SK-N-SH (cell line): ENCODE data around the gene CELF2. TPM values are rescaled to one million over a fixed set of nuclear protein-coding genes. Genes with fewer than 3 reads are reported as not detected.

Source experiments
- CTCF ChIA-PET: fragments of 300-600, 350-600 bp; formaldehyde crosslinking; extraction: SDS; loops from one replicate; lab custom pipeline; 2021; lab: Yijun Ruan, JAX
- POLR2A ChIA-PET: fragments of 350-600 bp; sonication (Branson Sonifier 250); formaldehyde crosslinking; extraction: SDS; loops from one replicate; lab custom pipeline; 2020; ENCODE audit warnings: antibody characterized with exemption, inconsistent platforms; lab: Yijun Ruan, JAX
- DNase-seq: peaks from one replicate; pipeline ENCODE4 v3.0.0; 2012
- H2AFZ ChIP-seq: fragments of 200-600 bp; sonication (generic); 2 replicates; pipeline ENCODE4 v1.8.1; 2016; ENCODE audit warnings: antibody characterized with exemption, mild to moderate bottlenecking, low read depth
- H3F3A ChIP-seq: fragments of 200-600 bp; sonication (generic); replicated peaks from 2 replicates; pipeline ENCODE3; 2016; ENCODE audit warnings: antibody characterized with exemption, mild to moderate bottlenecking; ENCODE audit not compliant: insufficient read depth
- H3K27ac ChIP-seq, 2 experiments: fragments of 200-500 bp in 1 of 2; fragments of 200-600 bp in 1 of 2; sonication (Bioruptor generic) in 1 of 2; sonication (generic), shearing (Covaris generic) in 1 of 2; 2 replicates each; pipeline versions ENCODE4 v1.5.1 to v1.6.1; 2014 to 2016; ENCODE audit warnings: low read depth in 2 of 2, inconsistent platforms in 1 of 2, low read length in 1 of 2, mild to moderate bottlenecking in 1 of 2, mixed read lengths in 1 of 2
- H3K27me3 ChIP-seq: fragments of 200-600 bp; sonication (generic), shearing (Covaris generic); 2 replicates; pipeline ENCODE4 v1.6.1; 2016; ENCODE audit warnings: mixed run types; ENCODE audit not compliant: insufficient read depth
- H3K36me3 ChIP-seq, 2 experiments: fragments of 200-500 bp in 1 of 2; fragments of 200-600 bp in 1 of 2; sonication (Bioruptor generic) in 1 of 2; sonication (generic) in 1 of 2; replicated peaks in 1 of 2; 2 replicates each; pipeline versions ENCODE3 to v1.5.1; 2014 to 2016; ENCODE audit warnings: low read length in 1 of 2, mild to moderate bottlenecking in 1 of 2; ENCODE audit not compliant: insufficient read depth in 2 of 2, control insufficient read depth in 1 of 2
- H3K4me1 ChIP-seq, 2 experiments: fragments of 200-500 bp in 1 of 2; fragments of 200-600 bp in 1 of 2; sonication (Bioruptor generic) in 1 of 2; sonication (generic), shearing (Covaris generic) in 1 of 2; 2 replicates each; pipeline versions ENCODE4 v1.5.1 to v1.6.1; 2014 to 2016; ENCODE audit warnings: low read depth in 1 of 2, low read length in 1 of 2, mixed run types in 1 of 2; ENCODE audit not compliant: insufficient read depth in 2 of 2, control insufficient read depth in 1 of 2
- H3K4me2 ChIP-seq: fragments of 200-600 bp; sonication (generic), shearing (Covaris generic); 2 replicates; pipeline ENCODE4 v1.6.1; 2017; ENCODE audit warnings: mixed run types
- H3K4me3 ChIP-seq, 2 experiments: fragments of 200-500 bp in 1 of 2; fragments of 200-600 bp in 1 of 2; sonication (Bioruptor generic) in 1 of 2; sonication (generic), shearing (Covaris generic) in 1 of 2; 2 replicates each; pipeline versions ENCODE4 v1.5.1 to v1.8.1; 2014 to 2016; ENCODE audit warnings: low read depth in 2 of 2, inconsistent platforms in 1 of 2, low read length in 1 of 2, mild to moderate bottlenecking in 1 of 2, mixed read lengths in 1 of 2, moderate library complexity in 1 of 2
- H3K79me2 ChIP-seq: fragments of 200-600 bp; sonication (generic); 2 replicates; pipeline ENCODE4 v1.8.1; 2017; ENCODE audit warnings: mild to moderate bottlenecking; ENCODE audit not compliant: insufficient read depth
- H3K9ac ChIP-seq: fragments of 200-600 bp; sonication (generic); 2 replicates; pipeline ENCODE4 v1.6.1; 2017; ENCODE audit warnings: mixed run types
- H3K9me2 ChIP-seq: fragments of 200-600 bp; sonication (generic); 2 replicates; pipeline ENCODE4 v1.6.1; 2017; ENCODE audit warnings: mixed run types
- H3K9me3 ChIP-seq: fragments of 200-600 bp; sonication (generic); 2 replicates; pipeline ENCODE4 v1.6.1; 2017; ENCODE audit warnings: mixed run types, mild to moderate bottlenecking, moderate library complexity
- H4K20me1 ChIP-seq: fragments of 200-600 bp; sonication (generic); 2 replicates; pipeline ENCODE4 v1.6.1; 2017; ENCODE audit warnings: mild to moderate bottlenecking, mixed run types; ENCODE audit not compliant: insufficient read depth
- CHD2 ChIP-seq: fragments of 150-350 bp; IDR thresholded peaks from 2 replicates; pipeline ENCODE4 v1.6.1; 2018; ENCODE audit warnings: low read length; ENCODE audit not compliant: partially characterized antibody
- EP300 ChIP-seq, 2 experiments: IDR thresholded peaks; 2 replicates each; pipeline versions ENCODE4 v1.4.0 to v1.6.1; 2012; ENCODE audit warnings: borderline replicate concordance in 1 of 2, low read depth in 1 of 2, low read length in 1 of 2
- FOXM1 ChIP-seq: IDR thresholded peaks from 2 replicates; pipeline ENCODE4 v1.4.0; 2012; ENCODE audit warnings: low read depth, mild to moderate bottlenecking
- GABPA ChIP-seq: IDR thresholded peaks from 2 replicates; pipeline ENCODE4 v1.4.0; 2012; ENCODE audit warnings: low read depth, mild to moderate bottlenecking
- GATA2 ChIP-seq: sonication (generic); formaldehyde crosslinking; IDR thresholded peaks from 2 replicates; pipeline ENCODE4 v1.5.0; 2020; ENCODE audit warnings: mild to moderate bottlenecking, missing genetic modification reagents
- IRF3 ChIP-seq: fragments of 150-350 bp; IDR thresholded peaks from 2 replicates; pipeline ENCODE4 v1.6.1; 2016; ENCODE audit warnings: mild to moderate bottlenecking, low read depth, low read length
- JUND ChIP-seq: IDR thresholded peaks from 2 replicates; pipeline ENCODE4 v1.4.0; 2012
- MAX ChIP-seq: IDR thresholded peaks from 2 replicates; pipeline ENCODE4 v1.4.0; 2012; ENCODE audit warnings: low read depth
- PBX3 ChIP-seq: IDR thresholded peaks from 2 replicates; pipeline ENCODE4; 2012
- RCOR1 ChIP-seq: fragments of 150-350 bp; IDR thresholded peaks from 2 replicates; pipeline ENCODE4 v1.6.1; 2017; ENCODE audit warnings: antibody characterized with exemption, low read length
- SMC3 ChIP-seq: IDR thresholded peaks from 2 replicates; pipeline ENCODE4 v1.6.1; 2012; ENCODE audit warnings: low read depth, low read length, improper control_type of control experiment
- TAF1 ChIP-seq: IDR thresholded peaks from 2 replicates; pipeline ENCODE4 v1.6.1; 2012; ENCODE audit warnings: low read depth, mild to moderate bottlenecking, low read length, moderate library complexity, borderline replicate concordance
- TEAD4 ChIP-seq: IDR thresholded peaks from 2 replicates; pipeline ENCODE4 v1.4.0; 2012; ENCODE audit warnings: mild to moderate bottlenecking, borderline replicate concordance; ENCODE audit not compliant: insufficient read depth
- USF1 ChIP-seq: IDR thresholded peaks from 2 replicates; pipeline ENCODE4 v1.4.0; 2012; ENCODE audit warnings: low read depth, borderline replicate concordance
- YY1 ChIP-seq: IDR thresholded peaks from 2 replicates; pipeline ENCODE4 v1.4.0; 2012; ENCODE audit warnings: low read depth, mild to moderate bottlenecking
- ZBTB33 ChIP-seq: IDR thresholded peaks from 2 replicates; pipeline ENCODE4 v1.4.0; 2012; ENCODE audit warnings: low read depth, borderline replicate concordance
- WGBS: methylation state at CpG from one replicate; pipeline ENCODE4 v1.1.6; 2017; ENCODE audit warnings: low lambda C conversion rate; 5-methylcytosine and 5-hydroxymethylcytosine counted together
- polyA plus RNA-seq, 3 experiments: library from polyadenylated mRNA; depleted of rRNA; stranded (reverse); fragments of >200 nt; gene quantifications; 2 replicates each; pipeline ENCODE4 v1.2.3, GENCODE V29; 2012

The CELF2 gene
- polyA plus RNA-seq, 1 of the 3 experiments (the other 2 are of a cell fraction): 0.03 TPM

- no peak for TF ChIP-seq TAF1
Measured at GRCh38 chr10:11358011-11358410, 340.3 kb downstream of the CELF2 start (continued).

- TF ChIP-seq CHD2 (no peak), JUND (no peak), FOXM1 (no peak), USF1 (no peak), RCOR1 (no peak), SMC3 (no peak), IRF3 (no peak), GATA2 (CRISPR knock-in tag) (no peak), GABPA (no peak), EP300 (IDR thresholded peaks at IDR 0.05; ENCODE audit: borderline replicate concordance in 1 of 2, low read depth in 1 of 2, low read length in 1 of 2) (no peak), YY1 (no peak), MAX (no peak)
- WGBS: 0% methylated on average over 4 of the region's 4 CpGs
- ChIA-PET POLR2A (no interaction called here), CTCF (interaction anchor here (0.5 kb wide), 1 partner anchor 10 kb away, joined by 3 read pairs; no protein-coding TSS in a partner anchor)
- Histone ChIP-seq H3K9ac (no peak overlapping the region), H3F3A (no peaks in the 10 kb centered on the region), H3K9me2 (no peaks in the 10 kb centered on the region), H3K9me3 (no peaks in the 10 kb centered on the region), H3K4me3 (no peak overlapping the region), H3K4me2 (no peak overlapping the region), H3K4me1 (no peaks in the 10 kb centered on the region), H2AFZ (no peak overlapping the region), H3K79me2 (no peaks in the 10 kb centered on the region), H3K36me3 (no peaks in the 10 kb centered on the region), H3K27ac (no peak overlapping the region), H4K20me1 (no peaks in the 10 kb centered on the region), H3K27me3 (no peaks in the 10 kb centered on the region)
- DNase-seq: no peak
Measured at GRCh38 chr10:11358923-11359575, 341.4 kb downstream of the CELF2 start.

GRCh38 chr10:11359869-11360268, 342.2 kb downstream of the CELF2 start:
- no peaks in the 10 kb centered on the region for H3K27me3 ChIP-seq
- no peak overlapping the region for H3K4me3 ChIP-seq
- no peaks in the 10 kb centered on the region for H3K79me2 ChIP-seq
- H3K4me1 ChIP-seq: no peaks in the 10 kb centered on the region
- no peak overlapping the region for H3K4me2 ChIP-seq
- DNase-seq: no peak
- H3K9me2 ChIP-seq: no peaks in the 10 kb centered on the region
- H3K9me3 ChIP-seq: no peaks in the 10 kb centered on the region
- H2AFZ ChIP-seq: no peak overlapping the region
- POLR2A ChIA-PET: no interaction called here
- H3F3A ChIP-seq: no peaks in the 10 kb centered on the region
- no peak overlapping the region for H3K27ac ChIP-seq
- WGBS: 37% methylated on average over 3 of the region's 3 CpGs
- H3K9ac ChIP-seq: no peak overlapping the region
- TF ChIP-seq TEAD4 (no peak), USF1 (no peak), PBX3 (no peak), IRF3 (no peak), ZBTB33 (no peak)
- H4K20me1 ChIP-seq: no peaks in the 10 kb centered on the region
- no peaks in the 10 kb centered on the region for H3K36me3 ChIP-seq
- CTCF ChIA-PET: no interaction called here
